HCT116 (cell line): ENCODE measurements around the gene LY9. TPM values are rescaled to one million over a fixed set of nuclear protein-coding genes. Genes with fewer than 3 reads are reported as not detected.

ENCODE experiments used
- ATAC-seq: fragments of 200-7000 bp; cut with Tn5 transposase; 2 replicates; pipeline ENCODE4 v1.9.1; 2020; ENCODE audit warnings: mild to moderate bottlenecking, moderate library complexity
- BruUV-seq: library from RNA; stranded (reverse); fragments of 400-500 nt; replicated peaks from 2 replicates; lab custom pipeline; 2021; lab: Mats Ljungman, UMichigan
- CTCF ChIA-PET: fragments of 300-600 bp; sonication (Branson Sonifier 250); formaldehyde crosslinking; loops from one replicate; lab custom pipeline; 2021; ENCODE audit warnings: antibody characterized with exemption; lab: Charles Lee
- POLR2A ChIA-PET: fragments of 300-600, 350-600 bp; sonication (Branson Sonifier 250); formaldehyde crosslinking; loops from one replicate; lab custom pipeline; 2021; ENCODE audit warnings: antibody characterized with exemption; lab: Charles Lee
- RAD21 ChIA-PET, 2 experiments: fragments of 300-600 bp; sonication (Branson Sonifier 250); formaldehyde crosslinking; loops; one replicate each; lab custom pipeline; 2023; ENCODE audit warnings: low total read pairs in 2 of 2; ENCODE audit not compliant: uncharacterized antibody in 2 of 2, unreplicated experiment in 2 of 2, low non-redundant PET in 1 of 2; lab: Charles Lee
- DNase-seq: peaks from one replicate; pipeline ENCODE4 v3.0.0-alpha.2; 2010; ENCODE audit warnings: low read depth, low spot score
- H2AFZ ChIP-seq: fragments of 200-600 bp; shearing (Covaris generic), sonication (generic); 2 replicates; pipeline ENCODE4 v1.6.1; 2017; ENCODE audit warnings: low read depth, mixed run types, mixed read lengths, antibody characterized with exemption, low read length; ENCODE audit not compliant: poor library complexity, severe bottlenecking
- H3K27ac ChIP-seq: 2 replicates; pipeline ENCODE4 v1.5.1; 2012; ENCODE audit warnings: low read depth, low read length
- H3K27me3 ChIP-seq: fragments of 200-600 bp; sonication (generic); 2 replicates; pipeline ENCODE4 v1.6.1; 2016; ENCODE audit warnings: mixed run types, low read length, mixed read lengths; ENCODE audit not compliant: insufficient read depth
- H3K36me3 ChIP-seq, 2 experiments: fragments of 200-500 bp in 1 of 2; fragments of 200-600 bp in 1 of 2; sonication (Bioruptor generic) in 1 of 2; sonication (generic) in 1 of 2; 2 replicates each; pipeline versions ENCODE4 v1.5.1 to v1.6.1; 2014 to 2016; ENCODE audit warnings: low read length in 2 of 2, inconsistent platforms in 1 of 2, mixed read lengths in 1 of 2, mixed run types in 1 of 2; ENCODE audit not compliant: insufficient read depth in 2 of 2, control insufficient read depth in 1 of 2
- H3K4me1 ChIP-seq, 2 experiments: fragments of 200-600 bp in 1 of 2; sonication (generic) in 1 of 2; 2 replicates each; pipeline versions ENCODE4 v1.5.1 to v1.6.1; 2012 to 2017; ENCODE audit warnings: low read length in 2 of 2, inconsistent platforms in 1 of 2, mild to moderate bottlenecking in 1 of 2, mixed read lengths in 1 of 2, mixed run types in 1 of 2, moderate library complexity in 1 of 2; ENCODE audit not compliant: insufficient read depth in 2 of 2, control insufficient read depth in 1 of 2
- H3K4me2 ChIP-seq: fragments of 200-600 bp; sonication (generic); 2 replicates; pipeline ENCODE4 v1.6.1; 2017; ENCODE audit warnings: mixed run types, low read length, mixed read lengths
- H3K4me3 ChIP-seq, 2 experiments: fragments of 200-600 bp in 1 of 2; sonication (generic) in 1 of 2; replicated peaks in 1 of 2; 2 replicates each; pipeline ENCODE4 v1.5.1; 2011 to 2016; ENCODE audit warnings: low read length in 2 of 2, control low read depth in 1 of 2, low read depth in 1 of 2, mild to moderate bottlenecking in 1 of 2, mixed read lengths in 1 of 2, mixed run types in 1 of 2
- H3K79me2 ChIP-seq: fragments of 200-600 bp; sonication (generic); 2 replicates; pipeline ENCODE4 v1.6.1; 2017; ENCODE audit warnings: mild to moderate bottlenecking, mixed run types, low read length, moderate library complexity, mixed read lengths; ENCODE audit not compliant: insufficient read depth
- H3K9ac ChIP-seq: fragments of 200-600 bp; sonication (generic); 2 replicates; pipeline ENCODE4 v1.6.1; 2016; ENCODE audit warnings: low read length, mixed read lengths
- H3K9me2 ChIP-seq: fragments of 200-600 bp; sonication (generic), shearing (Covaris generic); 2 replicates; pipeline ENCODE4 v1.6.1; 2017; ENCODE audit warnings: mixed run types, mild to moderate bottlenecking, moderate library complexity; ENCODE audit not compliant: insufficient read depth
- H3K9me3 ChIP-seq, 2 experiments: fragments of 200-500 bp in 1 of 2; fragments of 200-600 bp in 1 of 2; sonication (Bioruptor generic) in 1 of 2; sonication (generic) in 1 of 2; 2 replicates each; pipeline ENCODE4 v1.6.1; 2014 to 2017; ENCODE audit warnings: low read length in 2 of 2, mixed read lengths in 2 of 2, inconsistent platforms in 1 of 2, low read depth in 1 of 2, mild to moderate bottlenecking in 1 of 2, mixed run types in 1 of 2, moderate library complexity in 1 of 2; ENCODE audit not compliant: control insufficient read depth in 1 of 2, insufficient read depth in 1 of 2
- H4K20me1 ChIP-seq: fragments of 200-600 bp; sonication (generic), shearing (Covaris generic); 2 replicates; pipeline ENCODE4 v1.6.1; 2017; ENCODE audit warnings: mixed run types, mild to moderate bottlenecking, moderate library complexity; ENCODE audit not compliant: insufficient read depth
- CBX3 ChIP-seq: IDR thresholded peaks from 2 replicates; pipeline ENCODE4 v1.6.1; 2012; ENCODE audit warnings: low read depth
- CEBPB ChIP-seq: IDR thresholded peaks from 2 replicates; pipeline ENCODE4 v1.6.1; 2012; ENCODE audit warnings: low read depth
- EGR1 ChIP-seq: IDR thresholded peaks from 2 replicates; pipeline ENCODE4 v1.6.1; 2012; ENCODE audit warnings: low read depth
- ELF1 ChIP-seq: IDR thresholded peaks from 2 replicates; pipeline ENCODE4 v1.6.1; 2012; ENCODE audit warnings: low read depth, borderline replicate concordance
- EZH2 ChIP-seq: fragments of 200-600 bp; sonication (generic); IDR thresholded peaks from 2 replicates; pipeline ENCODE4 v1.6.1; 2017; ENCODE audit warnings: antibody characterized with exemption, mixed run types
- EZH2phosphoT487 ChIP-seq: fragments of 200-600 bp; IDR thresholded peaks from 2 replicates; pipeline ENCODE4 v1.6.1; 2018; ENCODE audit warnings: antibody characterized with exemption, borderline replicate concordance
- FOSL1 ChIP-seq: IDR thresholded peaks from 2 replicates; pipeline ENCODE4 v1.6.1; 2012; ENCODE audit warnings: low read depth
- JUND ChIP-seq: IDR thresholded peaks from 2 replicates; pipeline ENCODE4 v1.6.1; 2012
- POLR2AphosphoS5 ChIP-seq: IDR thresholded peaks from 2 replicates; pipeline ENCODE4 v1.6.1; 2011; ENCODE audit warnings: mild to moderate bottlenecking, low read depth, low read length, moderate library complexity
- RAD21 ChIP-seq: IDR thresholded peaks from 2 replicates; pipeline ENCODE4 v1.6.1; 2012; ENCODE audit warnings: low read depth, mild to moderate bottlenecking
- SIN3A ChIP-seq: IDR thresholded peaks from 2 replicates; pipeline ENCODE4 v1.6.1; 2012; ENCODE audit warnings: low read depth
- SP1 ChIP-seq: IDR thresholded peaks from 2 replicates; pipeline ENCODE4 v1.6.1; 2012; ENCODE audit warnings: low read depth
- SRF ChIP-seq: IDR thresholded peaks from 2 replicates; pipeline ENCODE4 v1.6.1; 2012; ENCODE audit warnings: low read depth
- TCF7L2 ChIP-seq: IDR thresholded peaks from 2 replicates; pipeline ENCODE4 v1.7.0; 2011; ENCODE audit warnings: borderline replicate concordance, inconsistent platforms; ENCODE audit not compliant: insufficient read depth, insufficient read length; ENCODE audit errors: extremely low read depth
- ZNF274 ChIP-seq: fragments of 200-500 bp; sonication (Bioruptor generic); IDR thresholded peaks from 2 replicates; pipeline ENCODE4 v1.6.1; 2014; ENCODE audit warnings: mild to moderate bottlenecking, low read depth, low read length, inconsistent platforms
- intact Hi-C: fragments of 100-400 bp; cut with micrococcal nuclease; formaldehyde crosslinking; loops from 2 replicates; pipeline ENCODE4 v1.10.0; 2022
- total RNA-seq: library from RNA; stranded (reverse); gene quantifications from one replicate; pipeline ENCODE4 v1.2.1, GENCODE V29; 2021; ENCODE audit not compliant: unreplicated experiment
- TF ChIP-seq, protein P1 (sequence below): IDR thresholded peaks from 2 replicates; pipeline ENCODE4 v1.6.1; 2012; ENCODE audit warnings: low read depth
- TF ChIP-seq, protein P2 (sequence below), 3 experiments: fragments of 200-600 bp in 1 of 3; sonication (generic) in 1 of 3; IDR thresholded peaks in 2 of 3; conservative IDR thresholded peaks in 1 of 3; 2 replicates each; pipeline ENCODE4 v1.5.1; 2012 to 2017; ENCODE audit warnings: low read depth in 2 of 3, low read length in 2 of 3, antibody characterized with exemption in 1 of 3, borderline replicate concordance in 1 of 3, control low read depth in 1 of 3, mild to moderate bottlenecking in 1 of 3, mixed read lengths in 1 of 3, mixed run types in 1 of 3, moderate library complexity in 1 of 3; ENCODE audit not compliant: insufficient read depth in 1 of 3

The LY9 gene
- total RNA-seq, 1 experiment from 2014 or later: 0.22 TPM

DNA sequence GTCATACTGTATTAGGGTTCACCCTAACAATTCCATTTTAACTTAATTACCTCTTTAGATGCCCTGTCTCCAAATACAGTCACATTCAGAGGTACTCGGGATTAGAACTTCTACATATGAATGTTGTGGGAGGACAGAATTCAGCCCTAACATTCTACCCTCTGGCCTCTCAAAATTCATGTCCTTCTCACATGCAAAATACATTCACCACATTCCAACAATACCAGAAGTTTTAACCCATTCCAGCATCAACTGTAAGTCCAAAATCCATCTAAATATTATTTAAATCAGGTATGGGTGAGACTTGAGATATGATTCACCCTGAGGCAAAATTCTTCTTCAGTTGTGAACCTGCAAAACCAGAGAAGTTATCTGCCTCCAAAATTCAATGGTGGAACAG, 14.5 kb downstream of the LY9 start:
- no peak overlapping the region for H2AFZ ChIP-seq
- H3K9ac ChIP-seq: no peak overlapping the region
- RAD21 ChIA-PET: no interaction called here
- no peak overlapping the region for H3K27ac ChIP-seq
- TF ChIP-seq EZH2phosphoT487 (no peak), SIN3A (no peak), POLR2AphosphoS5 (no peak), SP1 (no peak), CBX3 (no peak), CEBPB (no peak), JUND (no peak), ZNF274 (no peak), TCF7L2 (no peak), RAD21 (no peak), SRF (no peak), EGR1 (no peak), EZH2 (no peak), FOSL1 (no peak), ELF1 (no peak)
- TF ChIP-seq, protein P1, sequence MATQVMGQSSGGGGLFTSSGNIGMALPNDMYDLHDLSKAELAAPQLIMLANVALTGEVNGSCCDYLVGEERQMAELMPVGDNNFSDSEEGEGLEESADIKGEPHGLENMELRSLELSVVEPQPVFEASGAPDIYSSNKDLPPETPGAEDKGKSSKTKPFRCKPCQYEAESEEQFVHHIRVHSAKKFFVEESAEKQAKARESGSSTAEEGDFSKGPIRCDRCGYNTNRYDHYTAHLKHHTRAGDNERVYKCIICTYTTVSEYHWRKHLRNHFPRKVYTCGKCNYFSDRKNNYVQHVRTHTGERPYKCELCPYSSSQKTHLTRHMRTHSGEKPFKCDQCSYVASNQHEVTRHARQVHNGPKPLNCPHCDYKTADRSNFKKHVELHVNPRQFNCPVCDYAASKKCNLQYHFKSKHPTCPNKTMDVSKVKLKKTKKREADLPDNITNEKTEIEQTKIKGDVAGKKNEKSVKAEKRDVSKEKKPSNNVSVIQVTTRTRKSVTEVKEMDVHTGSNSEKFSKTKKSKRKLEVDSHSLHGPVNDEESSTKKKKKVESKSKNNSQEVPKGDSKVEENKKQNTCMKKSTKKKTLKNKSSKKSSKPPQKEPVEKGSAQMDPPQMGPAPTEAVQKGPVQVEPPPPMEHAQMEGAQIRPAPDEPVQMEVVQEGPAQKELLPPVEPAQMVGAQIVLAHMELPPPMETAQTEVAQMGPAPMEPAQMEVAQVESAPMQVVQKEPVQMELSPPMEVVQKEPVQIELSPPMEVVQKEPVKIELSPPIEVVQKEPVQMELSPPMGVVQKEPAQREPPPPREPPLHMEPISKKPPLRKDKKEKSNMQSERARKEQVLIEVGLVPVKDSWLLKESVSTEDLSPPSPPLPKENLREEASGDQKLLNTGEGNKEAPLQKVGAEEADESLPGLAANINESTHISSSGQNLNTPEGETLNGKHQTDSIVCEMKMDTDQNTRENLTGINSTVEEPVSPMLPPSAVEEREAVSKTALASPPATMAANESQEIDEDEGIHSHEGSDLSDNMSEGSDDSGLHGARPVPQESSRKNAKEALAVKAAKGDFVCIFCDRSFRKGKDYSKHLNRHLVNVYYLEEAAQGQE: no peak
- TF ChIP-seq, protein P2, sequence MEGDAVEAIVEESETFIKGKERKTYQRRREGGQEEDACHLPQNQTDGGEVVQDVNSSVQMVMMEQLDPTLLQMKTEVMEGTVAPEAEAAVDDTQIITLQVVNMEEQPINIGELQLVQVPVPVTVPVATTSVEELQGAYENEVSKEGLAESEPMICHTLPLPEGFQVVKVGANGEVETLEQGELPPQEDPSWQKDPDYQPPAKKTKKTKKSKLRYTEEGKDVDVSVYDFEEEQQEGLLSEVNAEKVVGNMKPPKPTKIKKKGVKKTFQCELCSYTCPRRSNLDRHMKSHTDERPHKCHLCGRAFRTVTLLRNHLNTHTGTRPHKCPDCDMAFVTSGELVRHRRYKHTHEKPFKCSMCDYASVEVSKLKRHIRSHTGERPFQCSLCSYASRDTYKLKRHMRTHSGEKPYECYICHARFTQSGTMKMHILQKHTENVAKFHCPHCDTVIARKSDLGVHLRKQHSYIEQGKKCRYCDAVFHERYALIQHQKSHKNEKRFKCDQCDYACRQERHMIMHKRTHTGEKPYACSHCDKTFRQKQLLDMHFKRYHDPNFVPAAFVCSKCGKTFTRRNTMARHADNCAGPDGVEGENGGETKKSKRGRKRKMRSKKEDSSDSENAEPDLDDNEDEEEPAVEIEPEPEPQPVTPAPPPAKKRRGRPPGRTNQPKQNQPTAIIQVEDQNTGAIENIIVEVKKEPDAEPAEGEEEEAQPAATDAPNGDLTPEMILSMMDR (IDR thresholded peaks at IDR 0.05 in 2 of 3, conservative IDR thresholded peaks at IDR 0.05 in 1 of 3; ENCODE audit: borderline replicate concordance in 1 of 3, insufficient read depth in 1 of 3, low read depth in 2 of 3, low read length in 2 of 3): no peak
- TF ChIP-seq, all 23 proteins: peak for 0
- Histone ChIP-seq H3K36me3 (no peaks in the 10 kb centered on the region), H3K79me2 (no peaks in the 10 kb centered on the region), H3K4me2 (no peak overlapping the region), H4K20me1 (no peaks in the 10 kb centered on the region), H3K4me3 (no peak overlapping the region), H3K27me3 (no peaks in the 10 kb centered on the region), H3K9me2 (no peaks in the 10 kb centered on the region), H3K4me1 (peaks cover 9 to 13% of the 10 kb centered on the region in 2 experiments), H3K9me3 (no peaks in the 10 kb centered on the region)
- BruUV-seq: no TSS peak
- CTCF ChIA-PET: interaction anchor here (1.4 kb wide), 1 partner anchor 33 kb away, joined by 3 read pairs; no protein-coding TSS in a partner anchor
- intact Hi-C loops: no loop called here
- DNase-seq: no peak
- POLR2A ChIA-PET: no interaction called here
- ATAC-seq: no peak
